Measurements from ENCODE around the gene ENTR1.

DNA sequence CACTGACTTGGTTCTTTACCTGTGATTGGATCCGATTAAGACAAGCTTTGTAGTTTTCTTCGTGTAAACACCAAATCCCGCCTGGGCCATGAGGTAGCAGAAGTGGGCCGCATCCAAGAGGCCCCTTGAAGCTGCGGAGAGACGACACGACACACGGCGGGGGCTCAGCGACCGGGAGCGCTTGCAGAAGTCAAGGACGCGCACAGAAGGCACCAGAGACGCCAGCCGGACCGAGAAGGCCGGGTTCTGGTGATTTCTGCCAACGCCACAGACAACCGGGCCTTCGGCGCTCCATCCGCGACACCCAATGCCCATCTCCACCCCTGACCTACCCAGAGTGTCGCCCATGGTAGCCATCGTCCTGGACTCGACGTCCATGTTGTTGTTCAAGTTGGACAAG, 49.0 kb upstream of the ENTR1 start:
- no peak for TF ChIP-seq POLR2A (IDR thresholded peaks at IDR 0.05; ENCODE audit: low read length)
- no peak for TF ChIP-seq GATA1 (IDR thresholded peaks at IDR 0.05; ENCODE audit: low read depth, low read length)
